AML-193 (cell line): Measurements from ENCODE around the gene SMYD3.
A peak's percentile ranks its signal among the peaks of the same experiment; 100 is the strongest.
"Not testable (repeated sequence)": the region's sequence is repeated elsewhere in the genome, so short reads cannot be mapped to it uniquely, and the experiment has no call there.

ENCODE experiments used
- DNase-seq, 2 experiments: peaks; one replicate each; lab custom pipeline; 2025; lab: John Stamatoyannopoulos, UW

SMYD3 gene

DNA sequence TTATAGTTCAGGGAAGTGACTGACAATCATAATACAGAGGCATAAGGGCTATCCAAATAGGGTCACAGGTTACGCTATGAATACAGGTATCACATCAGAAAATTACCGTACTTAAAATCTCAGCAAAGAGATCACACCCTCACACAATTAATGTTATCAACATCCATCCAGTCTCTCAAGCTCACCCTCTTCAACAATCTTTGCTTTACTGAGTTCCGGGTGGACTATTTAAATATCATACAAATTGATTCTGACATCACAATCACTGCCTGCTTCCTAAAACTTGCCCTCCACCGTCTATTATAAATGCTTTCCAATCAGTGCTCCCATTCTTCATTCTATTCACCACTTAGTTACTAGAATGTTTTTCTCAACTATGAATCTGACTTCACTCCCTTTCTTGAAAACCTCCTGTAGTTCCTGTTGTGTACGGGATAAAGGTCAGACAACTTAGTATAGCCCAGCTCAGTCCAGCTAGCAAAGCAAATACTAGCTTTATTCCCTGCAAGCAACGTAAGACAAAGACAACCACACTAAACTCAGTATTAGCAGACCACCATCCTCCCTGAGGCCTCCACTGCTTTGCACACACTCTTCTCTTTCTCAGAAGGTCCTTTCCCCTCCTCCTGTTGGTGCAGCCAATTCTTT, 398.7 kb downstream of the SMYD3 start:
- DNase-seq = no peak

DNA sequence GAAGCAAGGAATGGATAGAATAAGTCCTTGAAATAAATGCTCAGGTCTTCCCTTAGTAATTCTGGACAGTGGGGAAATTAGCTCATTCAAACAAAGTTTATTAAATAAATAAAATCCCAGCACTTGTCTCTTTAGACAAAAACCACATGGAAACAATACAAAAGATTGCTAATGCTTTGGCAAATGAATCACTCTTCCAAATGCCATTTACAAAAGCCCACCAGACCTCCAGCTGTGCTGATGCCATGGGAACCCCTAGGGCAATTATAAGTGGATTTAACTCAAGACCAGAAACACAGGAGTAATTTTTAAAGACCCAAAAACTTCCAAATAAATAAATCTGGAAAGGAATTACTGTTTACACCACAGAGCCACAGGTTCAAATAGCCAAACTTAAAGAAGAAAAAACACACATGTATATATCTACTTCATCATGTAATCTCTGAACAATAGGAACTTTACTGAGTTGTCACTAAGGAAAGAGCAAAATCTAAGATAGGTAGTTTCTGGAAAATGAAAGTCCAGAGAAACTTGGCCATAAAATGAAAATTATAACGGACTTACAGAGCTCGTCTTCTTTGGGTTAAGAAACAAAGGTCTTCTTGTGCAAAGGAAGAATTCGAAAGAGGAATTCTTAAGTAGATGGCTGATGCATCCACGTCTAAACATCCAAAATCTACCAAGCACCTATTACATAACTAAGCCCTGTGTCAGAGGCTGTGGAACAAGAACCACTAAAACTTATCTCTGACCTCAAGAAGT, 399.4 kb downstream of the SMYD3 start:
- DNase-seq = no peak

- DNase-seq = peak; percentile 73 to 80
Observed at GRCh38 chr1:246106342-246106763, 400.7 kb downstream of the SMYD3 start.

DNA sequence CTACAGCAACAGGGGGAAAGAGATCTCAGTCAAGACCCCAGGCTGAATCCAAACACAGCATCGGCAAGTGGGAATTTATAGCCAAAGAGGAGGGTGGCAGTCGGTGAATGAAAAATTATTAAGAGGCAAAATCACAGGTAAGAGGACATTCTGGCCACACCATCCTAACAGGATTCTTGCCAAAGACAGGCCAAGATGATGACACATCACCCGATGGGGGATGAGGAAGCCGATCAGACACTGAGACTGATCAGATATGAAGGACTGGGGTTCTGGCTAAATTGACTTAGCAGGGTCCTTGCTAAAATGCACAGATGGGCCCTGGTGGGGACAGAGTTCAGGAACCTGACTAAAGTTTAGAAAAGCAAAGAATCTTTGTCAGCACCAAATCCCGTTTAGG, 402.2 kb downstream of the SMYD3 start:
- DNase-seq = no peak

DNA sequence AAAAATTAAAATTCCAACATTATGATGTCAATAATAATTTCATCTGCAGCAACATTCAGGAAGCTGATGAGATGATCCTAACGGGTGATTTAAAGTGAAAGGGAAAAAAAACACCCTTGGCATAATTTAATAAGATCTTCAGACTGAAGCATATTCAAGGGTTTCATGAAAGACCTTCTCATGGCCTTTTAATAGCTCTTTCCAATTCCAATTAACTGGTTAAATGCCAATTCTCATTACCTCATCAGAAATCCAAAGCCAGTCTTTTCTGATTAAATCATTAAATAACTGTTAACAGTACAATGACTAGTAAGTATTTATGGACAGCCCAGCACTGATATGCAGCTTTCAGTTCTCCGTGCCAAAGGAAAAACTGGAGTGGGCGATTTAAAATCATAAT, 407.5 kb downstream of the SMYD3 start:
- no peak for DNase-seq

DNA sequence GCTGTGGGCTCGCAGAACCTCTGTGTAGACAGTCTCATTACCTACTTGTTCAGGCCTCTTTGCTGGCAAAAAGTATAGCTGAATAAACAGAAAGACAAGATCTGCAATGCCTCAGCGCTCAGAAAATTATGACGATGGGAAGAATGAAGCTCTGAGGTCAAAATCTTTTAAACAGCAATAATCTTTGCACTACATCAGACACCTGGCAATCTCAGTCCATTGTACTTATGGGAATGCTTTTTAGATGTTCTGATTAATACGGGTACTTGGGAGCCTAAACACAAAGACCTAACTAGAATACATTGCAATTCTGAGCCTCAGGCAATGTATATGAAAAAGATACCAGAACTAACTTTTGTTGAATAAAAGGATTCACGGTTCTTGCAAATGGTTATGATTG, 410.7 kb downstream of the SMYD3 start:
- no peak for DNase-seq

DNA sequence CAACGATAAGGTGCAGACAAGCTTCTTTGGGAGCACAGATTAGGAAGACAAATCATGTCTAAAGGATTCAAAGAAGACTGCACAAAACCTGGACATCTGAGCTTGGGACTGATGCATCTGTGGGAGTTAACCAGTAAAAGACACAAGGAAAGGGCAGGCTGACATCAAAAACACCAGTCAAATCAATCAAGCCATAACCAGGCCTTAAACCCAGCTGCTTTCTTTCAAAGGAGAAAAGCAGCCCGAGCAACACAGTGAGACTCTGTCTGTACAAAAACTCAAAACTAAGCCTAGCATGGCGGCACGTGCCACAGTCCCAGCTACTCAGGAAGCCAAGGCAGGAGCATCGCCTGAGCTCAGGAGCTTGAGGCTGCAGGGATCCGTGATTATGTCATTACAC, 411.6 kb downstream of the SMYD3 start:
- no peak for DNase-seq

DNA sequence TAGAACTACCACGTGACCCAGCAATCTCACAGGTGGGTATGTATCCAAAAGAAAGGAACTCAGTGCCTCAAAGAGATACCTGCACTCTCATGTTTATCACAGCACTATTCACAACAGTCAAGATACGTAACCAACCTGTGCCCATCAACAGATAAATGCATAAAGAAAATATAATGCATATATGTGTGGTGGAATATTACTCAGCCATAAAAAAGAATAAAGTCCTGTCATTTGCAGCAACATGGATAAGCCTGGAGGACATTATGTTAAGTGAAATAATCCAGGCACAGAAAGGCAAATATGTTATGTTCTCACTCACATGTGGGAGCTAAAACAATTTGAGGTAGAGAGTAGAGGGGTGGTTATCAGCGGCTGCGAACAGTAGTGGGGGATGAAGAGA, 413.8 kb downstream of the SMYD3 start:
- no peak for DNase-seq

DNA sequence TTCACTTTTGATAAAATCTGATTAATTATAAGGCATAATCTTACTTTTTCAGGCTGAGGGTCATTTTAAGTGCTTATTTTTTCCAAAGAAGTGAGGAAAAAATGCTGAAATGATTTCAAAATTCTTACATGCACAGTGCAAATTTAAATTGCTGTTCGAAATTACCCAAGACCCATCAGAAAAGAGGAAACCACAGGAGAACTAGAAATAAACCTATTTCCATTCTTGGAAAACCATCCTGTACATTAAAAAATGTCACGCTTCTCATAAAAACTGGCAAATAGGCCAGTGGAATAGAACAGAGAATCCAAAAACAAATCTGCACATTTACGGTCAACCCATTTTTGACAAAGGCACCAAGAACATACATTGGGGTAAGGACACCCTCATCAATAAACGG, 414.9 kb downstream of the SMYD3 start:
- peak; percentile 51 to 69 for DNase-seq

DNA sequence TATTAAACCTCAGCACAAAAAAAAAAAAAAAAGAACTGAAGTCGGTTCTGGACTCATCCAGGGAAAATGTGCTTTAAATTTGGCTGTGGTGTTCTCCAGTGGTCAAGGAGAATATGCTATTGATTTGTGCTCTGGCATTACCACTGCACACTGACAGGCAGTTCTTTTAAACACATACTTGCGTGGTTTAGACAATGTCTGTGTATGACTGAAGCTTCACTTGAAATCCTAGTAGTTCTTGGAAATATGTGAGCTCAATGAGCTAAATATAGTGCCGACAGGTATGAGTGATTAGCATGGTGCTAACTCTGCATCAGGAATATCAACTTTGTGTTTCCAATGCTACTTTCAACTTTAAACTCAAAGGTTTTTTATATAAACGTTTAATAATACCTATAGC, 415.6 kb downstream of the SMYD3 start:
- DNase-seq = no peak

DNA sequence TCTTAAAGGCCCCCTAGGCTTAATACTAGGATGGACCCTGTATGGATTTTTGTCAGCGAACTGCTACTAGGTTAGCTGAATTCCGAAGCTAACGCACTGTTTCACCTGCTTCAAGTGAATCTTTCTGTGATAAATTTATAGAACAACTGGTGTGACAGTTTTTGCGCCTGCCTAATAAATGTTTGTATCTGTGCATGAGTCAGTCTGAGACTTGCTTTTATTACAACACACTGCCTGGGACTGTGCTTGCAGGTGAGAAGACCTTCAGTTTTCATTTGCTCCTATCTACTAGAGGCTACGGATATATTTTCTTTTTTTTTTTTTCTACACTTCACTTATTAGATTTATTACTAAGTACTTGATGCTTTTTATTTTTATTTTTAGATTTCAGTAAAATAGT, 420.9 kb downstream of the SMYD3 start:
- no peak for DNase-seq

DNA sequence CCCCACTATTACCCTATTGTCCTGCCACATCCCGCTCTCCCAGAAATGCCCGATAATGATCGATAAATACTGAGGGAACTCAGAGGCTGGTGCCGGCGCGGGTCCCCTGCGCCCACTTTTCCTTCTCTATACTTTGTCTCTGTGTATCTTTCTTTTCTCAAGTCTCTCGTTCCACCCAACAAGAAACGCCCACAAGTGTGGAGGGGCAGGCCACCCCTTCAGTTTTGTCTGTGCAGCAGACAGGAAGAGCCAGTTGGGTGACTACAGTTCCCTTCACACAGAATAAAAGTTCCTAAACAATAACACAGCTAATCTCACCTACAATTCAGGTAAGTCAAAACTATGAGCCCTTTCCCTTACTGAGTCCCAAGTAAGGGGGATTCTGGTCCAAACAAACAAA, 423.7 kb downstream of the SMYD3 start:
- DNase-seq = no peak

DNA sequence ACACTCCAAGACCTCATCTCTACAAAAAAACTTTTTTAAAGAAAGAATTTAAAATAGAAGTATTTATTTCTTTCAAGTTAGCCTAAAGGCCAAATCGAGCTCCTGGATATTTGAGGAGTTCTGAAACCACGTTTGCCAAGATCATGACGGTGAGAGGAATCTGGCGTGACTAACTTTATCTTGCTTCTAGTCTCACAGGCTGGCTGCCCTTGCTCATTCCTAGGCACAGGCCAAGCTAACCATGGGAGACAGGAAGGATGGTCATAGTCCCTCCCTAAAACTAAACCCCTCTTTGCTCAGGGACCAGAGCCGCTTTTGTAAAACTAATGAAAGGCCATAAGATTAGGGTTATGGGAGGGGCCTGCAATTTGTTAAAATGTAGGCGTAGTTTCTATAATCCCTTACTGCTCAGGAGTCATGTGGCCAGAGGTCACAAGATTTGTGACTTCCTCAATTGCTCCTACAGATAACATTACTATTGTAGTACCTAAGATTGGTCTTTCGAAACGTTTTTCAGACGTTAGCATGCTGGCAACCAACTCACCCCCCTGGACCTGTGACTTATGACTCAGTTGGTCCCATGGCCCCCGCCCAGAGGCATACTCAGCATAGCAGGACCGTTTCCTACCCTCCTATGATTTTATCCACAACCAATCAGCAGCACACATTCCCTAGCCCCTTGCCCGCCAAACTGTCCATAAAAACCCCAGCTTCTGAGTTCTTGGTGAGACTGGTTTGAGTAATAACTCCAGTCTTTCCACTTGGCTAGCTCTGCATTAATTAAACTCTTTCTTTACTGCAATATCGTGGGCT, 425.0 kb downstream of the SMYD3 start:
- DNase-seq = no peak

GRCh38 chr1:246081138-246081702, 425.9 kb downstream of the SMYD3 start:
- no peak for DNase-seq

- DNase-seq = no peak
Observed at GRCh38 chr1:246080031-246080430, 427.0 kb downstream of the SMYD3 start.

DNA sequence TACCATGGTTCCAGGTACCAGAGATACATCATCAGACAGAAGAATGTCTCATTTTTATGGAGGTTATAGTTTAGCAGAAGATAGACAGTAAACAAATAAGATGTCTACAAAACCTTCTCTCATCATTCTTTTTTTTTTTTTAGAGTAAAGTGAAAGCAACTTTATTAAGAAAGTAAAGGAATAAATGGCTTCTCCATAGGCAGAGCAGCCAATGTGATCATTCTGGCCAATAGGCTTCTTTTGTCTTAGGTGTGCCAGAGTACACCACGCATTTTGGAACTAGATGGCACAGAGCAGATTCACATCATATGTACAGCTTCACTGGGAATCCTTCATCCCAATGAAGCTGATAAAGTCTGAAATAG, 428.2 kb downstream of the SMYD3 start:
- no peak for DNase-seq

DNA sequence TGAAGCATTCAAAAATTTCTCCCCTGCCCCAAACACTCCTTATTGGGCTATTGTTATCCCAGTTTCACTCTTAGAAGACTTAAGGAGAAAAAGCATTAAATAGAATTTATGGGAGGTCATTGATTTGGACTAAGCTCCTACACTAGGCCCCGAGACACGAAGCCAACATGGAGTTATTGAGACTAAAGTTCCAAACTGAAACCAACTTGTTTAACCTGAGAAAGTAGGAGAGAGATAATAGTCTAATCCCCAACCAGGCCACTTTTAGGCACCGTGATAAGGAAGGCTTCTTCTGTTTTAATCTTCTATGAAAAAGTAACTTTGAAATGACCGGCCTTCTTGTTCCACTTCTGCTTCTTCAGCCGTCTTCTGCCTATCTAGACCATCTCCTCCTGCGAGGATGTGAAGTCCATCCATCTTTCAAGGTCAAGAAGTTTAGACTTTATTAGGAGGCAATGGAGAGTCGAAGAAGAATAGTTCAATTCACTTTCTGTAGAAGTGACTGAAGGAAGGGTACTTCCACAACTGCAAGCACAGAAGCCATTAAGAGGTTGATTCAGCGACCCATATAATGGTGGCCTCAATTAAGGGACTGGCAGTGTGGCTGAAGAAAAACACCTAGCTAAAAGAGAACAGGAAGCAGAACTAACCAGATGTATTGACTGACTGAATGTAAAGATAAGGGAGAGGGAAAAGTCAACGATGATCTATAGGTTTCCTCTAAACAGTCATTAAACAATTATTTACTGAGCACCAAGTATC, 428.8 kb downstream of the SMYD3 start:
- no peak for DNase-seq

DNA sequence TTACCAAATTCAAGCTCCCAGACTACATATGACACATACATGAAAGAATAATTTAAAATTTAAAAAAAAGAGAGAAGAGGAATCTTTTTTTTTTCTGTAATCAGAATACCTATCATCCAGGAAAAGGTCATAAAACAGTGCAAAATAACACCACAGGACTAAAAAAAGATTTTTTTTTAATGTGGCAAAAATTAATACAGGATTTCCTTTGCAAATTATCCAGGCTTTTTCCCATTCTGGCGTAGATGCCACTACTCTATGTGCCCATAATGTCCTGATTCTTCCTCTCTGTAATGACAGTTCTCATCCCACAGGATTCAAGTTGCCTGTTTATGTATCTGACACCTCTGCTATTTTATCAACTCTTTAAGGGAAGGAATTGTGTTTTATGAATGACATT, 429.6 kb downstream of the SMYD3 start:
- DNase-seq = no peak

- DNase-seq = no peak
Observed at GRCh38 chr1:246074421-246074820, 432.7 kb downstream of the SMYD3 start.

- no peak for DNase-seq
Observed at GRCh38 chr1:246072456-246072955, 434.6 kb downstream of the SMYD3 start.

DNA sequence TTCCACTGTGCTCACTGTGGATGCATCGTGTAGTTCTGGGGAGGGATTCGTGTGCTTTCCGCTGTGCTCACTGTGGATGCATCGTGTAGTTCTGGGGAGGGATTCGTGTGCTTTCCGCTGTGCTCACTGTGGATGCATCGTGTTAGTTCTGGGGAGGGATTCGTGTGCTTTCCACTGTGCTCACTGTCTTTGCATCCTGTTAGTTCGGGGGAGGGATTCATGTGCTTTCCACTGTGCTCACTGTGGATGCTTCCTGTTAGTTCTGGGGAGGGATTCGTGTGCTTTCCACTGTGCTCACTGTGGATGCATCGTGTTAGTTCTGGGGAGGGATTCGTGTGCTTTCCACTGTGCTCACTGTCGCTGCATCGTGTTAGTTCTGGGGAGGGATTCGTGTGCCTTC, 435.1 kb downstream of the SMYD3 start:
- DNase-seq = not testable (repeated sequence)

DNA sequence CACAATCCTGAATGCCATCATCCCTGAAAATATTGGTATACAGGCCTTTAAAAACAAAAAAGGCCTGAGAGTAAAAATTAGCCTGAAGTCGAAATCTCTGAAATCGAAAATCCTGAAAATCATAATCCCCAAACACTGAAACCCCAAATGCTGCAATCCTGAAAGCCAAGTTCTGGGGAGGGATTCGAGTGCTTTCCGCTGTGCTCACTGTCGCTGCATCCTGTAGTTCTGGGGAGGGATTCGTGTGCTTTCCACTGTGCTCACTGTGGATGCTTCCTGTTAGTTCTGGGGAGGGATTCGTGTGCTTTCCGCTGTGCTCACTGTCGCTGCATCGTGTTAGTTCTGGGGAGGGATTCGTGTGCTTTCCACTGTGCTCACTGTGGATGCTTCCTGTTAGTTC, 435.5 kb downstream of the SMYD3 start:
- not testable (repeated sequence) for DNase-seq
